GM12878 (cell line): ENCODE data around the gene PALLD. TPM values are rescaled to one million over a fixed set of nuclear protein-coding genes. Genes with fewer than 3 reads are reported as not detected.

ENCODE experiments used
- ATAC-seq: fragments of 200-7000 bp; cut with Tn5 transposase; 3 replicates; pipeline ENCODE4 v1.9.1; 2020; ENCODE audit warnings: mild to moderate bottlenecking, moderate library complexity
- BruUV-seq: library from RNA; stranded (reverse); fragments of 400-500 nt; replicated peaks from 2 replicates; lab custom pipeline; 2021; lab: Mats Ljungman, UMichigan
- CTCF ChIA-PET: fragments of 300-600 bp; sonication (Branson Sonifier 250); formaldehyde crosslinking; extraction: SDS; loops from one replicate; lab custom pipeline; 2021; ENCODE audit warnings: inconsistent platforms; lab: Yijun Ruan, JAX
- POLR2A ChIA-PET: fragments of 350-600 bp; formaldehyde crosslinking; extraction: SDS; loops from one replicate; lab custom pipeline; 2021; ENCODE audit warnings: inconsistent platforms; lab: Charles Lee
- RAD21 ChIA-PET: fragments of 300-600 bp; sonication (Branson Sonifier 250); formaldehyde crosslinking; loops from one replicate; lab custom pipeline; 2023; ENCODE audit warnings: antibody characterized with exemption; ENCODE audit not compliant: unreplicated experiment; lab: Charles Lee
- SMC1A ChIA-PET: fragments of 300-600 bp; sonication (Branson Sonifier 250); formaldehyde crosslinking; loops from one replicate; lab custom pipeline; 2023; ENCODE audit not compliant: unreplicated experiment, uncharacterized antibody; lab: Charles Lee
- DNase-seq: peaks from one replicate; pipeline ENCODE4 v3.0.0-alpha.2; 2011; ENCODE audit warnings: low read depth, low spot score
- FAIRE-seq: peaks from 3 replicates; lab custom pipeline; 2011; peaks lifted over from hg19 to GRCh38; lab: Jason Lieb, UNC
- H2AFZ ChIP-seq: 2 replicates; pipeline ENCODE4 v1.6.0; 2011; ENCODE audit warnings: low read depth, low read length, control low read depth; ENCODE audit not compliant: control insufficient read depth
- H3K27ac ChIP-seq: 2 replicates; pipeline ENCODE4 v1.5.1; 2011; ENCODE audit warnings: control low read depth; ENCODE audit not compliant: control insufficient read depth, insufficient read depth
- H3K27me3 ChIP-seq, 2 experiments: replicated peaks in 1 of 2; 2 replicates each; pipeline versions ENCODE4 v1.6.0 to v1.6.1; 2011; ENCODE audit warnings: low read length in 1 of 2; ENCODE audit not compliant: control insufficient read depth in 2 of 2, insufficient read depth in 2 of 2
- H3K36me3 ChIP-seq, 2 experiments: 2 replicates each; pipeline ENCODE4 v1.5.1; 2011; ENCODE audit warnings: low read length in 1 of 2; ENCODE audit not compliant: control insufficient read depth in 2 of 2, insufficient read depth in 2 of 2
- H3K4me1 ChIP-seq: 2 replicates; pipeline ENCODE4 v1.6.1; 2011; ENCODE audit warnings: mild to moderate bottlenecking, low read length, moderate library complexity, mixed read lengths; ENCODE audit not compliant: control insufficient read depth, insufficient read depth
- H3K4me2 ChIP-seq: 2 replicates; pipeline ENCODE4 v1.6.0; 2011; ENCODE audit warnings: control low read depth; ENCODE audit not compliant: control insufficient read depth, insufficient read depth
- H3K4me3 ChIP-seq: fragments of 200-600 bp; sonication (generic); 2 replicates; pipeline ENCODE4 v1.5.1; 2016
- H3K79me2 ChIP-seq: 2 replicates; pipeline ENCODE4 v1.6.0; 2011; ENCODE audit warnings: low read length; ENCODE audit not compliant: control insufficient read depth, insufficient read depth
- H3K9ac ChIP-seq: 2 replicates; pipeline ENCODE4 v1.8.0; 2011; ENCODE audit warnings: low read length, control low read depth, mixed read lengths; ENCODE audit not compliant: control insufficient read depth, insufficient read depth
- H3K9me3 ChIP-seq: replicated peaks from 3 replicates; pipeline ENCODE4 v1.5.1; 2011; ENCODE audit warnings: mild to moderate bottlenecking, low read length; ENCODE audit not compliant: control insufficient read depth, insufficient read depth
- H4K20me1 ChIP-seq: 2 replicates; pipeline ENCODE4 v1.6.0; 2011; ENCODE audit not compliant: control insufficient read depth, insufficient read depth
- CBFB ChIP-seq: IDR thresholded peaks from 2 replicates; pipeline ENCODE4 v1.6.1; 2016; ENCODE audit warnings: antibody characterized with exemption, low read depth
- CHD2 ChIP-seq: IDR thresholded peaks from 2 replicates; pipeline ENCODE4 v1.6.1; 2011; ENCODE audit warnings: low read depth, low read length, improper control_type of control experiment, borderline replicate concordance
- CTCF ChIP-seq, 3 experiments: IDR thresholded peaks in 2 of 3; conservative IDR thresholded peaks in 1 of 3; 2 replicates each; pipeline ENCODE4 v1.5.1; 2011; ENCODE audit warnings: low read depth in 3 of 3, low read length in 3 of 3, mild to moderate bottlenecking in 3 of 3, control low read depth in 2 of 3, moderate library complexity in 2 of 3, inconsistent platforms in 1 of 3, mixed read lengths in 1 of 3; ENCODE audit not compliant: control insufficient read depth in 2 of 3, insufficient read depth in 1 of 3; ENCODE audit errors: extremely low read depth in 1 of 3
- FOXM1 ChIP-seq: IDR thresholded peaks from 2 replicates; pipeline ENCODE4 v1.6.1; 2012; ENCODE audit warnings: low read depth, mild to moderate bottlenecking, inconsistent platforms, low read length, moderate library complexity
- IKZF2 ChIP-seq, 2 experiments: fragments of 450-650 bp; IDR thresholded peaks; 2 replicates each; pipeline ENCODE4 v1.6.1; 2017; ENCODE audit warnings: mild to moderate bottlenecking in 2 of 2, moderate library complexity in 2 of 2
- JUND ChIP-seq: IDR thresholded peaks from 2 replicates; pipeline ENCODE4 v1.6.1; 2012; ENCODE audit warnings: low read depth, mild to moderate bottlenecking, low read length, improper control_type of control experiment, moderate library complexity
- KAT2A ChIP-seq: conservative IDR thresholded peaks from 2 replicates; pipeline ENCODE4 v1.6.1; 2011; ENCODE audit warnings: low read depth, low read length; ENCODE audit not compliant: control insufficient read depth
- NR2F1 ChIP-seq: fragments of 450-650 bp; conservative IDR thresholded peaks from 2 replicates; pipeline ENCODE4 v1.6.1; 2017; ENCODE audit warnings: mild to moderate bottlenecking
- ZBTB4 ChIP-seq: fragments of 450-650 bp; formaldehyde crosslinking; IDR thresholded peaks from 2 replicates; pipeline ENCODE4 v1.4.0; 2022; ENCODE audit warnings: mild to moderate bottlenecking, moderate library complexity
- WGBS: methylation state at CpG from one replicate; pipeline ENCODE4 v1.1.6; 2016; ENCODE audit warnings: low lambda C conversion rate; ENCODE audit not compliant: insufficient replicate concordance, insufficient coverage; ENCODE audit errors: missing lambda C conversion rate; 5-methylcytosine and 5-hydroxymethylcytosine counted together
- in situ Hi-C: fragments of 300-500 bp; cut with MboI; formaldehyde crosslinking; loops from 9 replicates; pipeline ENCODE4 v1.14.3; 2018; ENCODE audit warnings: mixed read lengths
- intact Hi-C: fragments of 100-400 bp; cut with micrococcal nuclease; formaldehyde crosslinking; loops from one replicate; pipeline ENCODE4 v1.14.2; 2022; ENCODE audit not compliant: unreplicated experiment
- polyA plus RNA-seq, 11 experiments: library from polyadenylated mRNA; depleted of rRNA in 4 of 11; unstranded in 6 of 11; stranded (reverse) in 5 of 11; fragments of >200 nt; fragmentation: Nextera tagmentation in 4 of 11; fragmentation: Illumina TruSeq in 1 of 11; extraction: Ambion mirVana in 4 of 11; extraction: Trizol in 1 of 11; gene quantifications; 1 replicate in 1 of 11; 2 replicates in 10 of 11; pipeline versions ENCODE4 v1.2.1 to v1.2.3, GENCODE V29; 2011 to 2016; ENCODE audit warnings: inconsistent platforms in 2 of 11, missing spikeins in 2 of 11, low read depth in 1 of 11
- total RNA-seq, 4 experiments: library from RNA; depleted of rRNA in 3 of 4; stranded (reverse); fragments of >200 nt in 3 of 4; fragmentation: Illumina TruSeq in 1 of 4; extraction: Trizol in 1 of 4; gene quantifications; 2 replicates each; pipeline versions ENCODE4 v1.2.1 to v1.2.3, GENCODE V29; 2013 to 2021

Gene PALLD
- total and polyA plus RNA-seq, 10 of the 15 experiments (the other 5 are each of a cell fraction or from before 2014, with no cell fraction given): 1.0 to 7.7 (median 1.7) TPM

- no TSS peak for BruUV-seq
- SMC1A ChIA-PET: interaction anchor here (1.5 kb wide), 1 partner anchor 14 kb away, joined by 6 read pairs; no protein-coding TSS in a partner anchor
- in situ Hi-C loops (no loop called here), intact Hi-C loops (no loop called here)
- Histone ChIP-seq H3K9ac (no peak overlapping the region), H4K20me1 (no peaks in the 10 kb centered on the region), H3K27ac (no peak overlapping the region), H3K4me3 (no peak overlapping the region), H2AFZ (no peak overlapping the region), H3K36me3 (no peaks in the 10 kb centered on the region), H3K4me2 (no peak overlapping the region), H3K27me3 (no peaks in the 10 kb centered on the region; a peak in 1 of 4 replicates), H3K79me2 (no peaks in the 10 kb centered on the region), H3K9me3 (no peaks in the 10 kb centered on the region), H3K4me1 (no peaks in the 10 kb centered on the region)
- FAIRE-seq (no peak), DNase-seq (no peak), ATAC-seq (no peak)
- POLR2A ChIA-PET: no interaction called here
- RAD21 ChIA-PET: interaction anchor here (0.6 kb wide), 1 partner anchor 279 kb away, joined by 4 read pairs; no protein-coding TSS in a partner anchor
- CTCF ChIA-PET: interaction anchor here (1.6 kb wide), 1 partner anchor 8 kb away, joined by 9 read pairs; no protein-coding TSS in a partner anchor
- no peak for TF ChIP-seq KAT2A
- 1% methylated on average over 4 of the region's 4 CpGs for WGBS
Observed at GRCh38 chr4:168593399-168593798, 96.5 kb downstream of the PALLD start.

GRCh38 chr4:168594121-168594520 is 97.3 kb downstream of the PALLD start:
- Histone ChIP-seq H3K27ac (no peak overlapping the region), H3K36me3 (no peaks in the 10 kb centered on the region), H3K4me1 (no peaks in the 10 kb centered on the region), H3K4me3 (no peak overlapping the region), H3K9me3 (no peaks in the 10 kb centered on the region), H3K4me2 (no peak overlapping the region), H2AFZ (no peak overlapping the region), H3K27me3 (no peaks in the 10 kb centered on the region; a peak in 1 of 4 replicates), H3K9ac (no peak overlapping the region), H4K20me1 (no peaks in the 10 kb centered on the region), H3K79me2 (no peaks in the 10 kb centered on the region)
- no peak for DNase-seq
- ATAC-seq: no peak
- no peak for FAIRE-seq
- POLR2A ChIA-PET: no interaction called here
- 60% methylated on average over 5 of the region's 5 CpGs for WGBS
- RAD21 ChIA-PET: no interaction called here
- intact Hi-C loops (no loop called here), in situ Hi-C loops (no loop called here)
- BruUV-seq: no TSS peak
- TF ChIP-seq ZBTB4 (CRISPR knock-in tag) (no peak), IKZF2 (IDR thresholded peaks at IDR 0.05) (no peak), CHD2 (no peak), CBFB (no peak), JUND (no peak), NR2F1 (no peak), FOXM1 (no peak), CTCF (IDR thresholded peaks at IDR 0.05 in 2 of 3, conservative IDR thresholded peaks at IDR 0.05 in 1 of 3; ENCODE audit: control insufficient read depth in 2 of 3, extremely low read depth in 1 of 3, insufficient read depth in 1 of 3, low read depth in 3 of 3, low read length in 3 of 3) (no peak)
- CTCF ChIA-PET: interaction anchor here (1.4 to 1.6 kb wide), 2 partner anchors 8 to 329 kb away, joined by 3 to 9 read pairs; no protein-coding TSS in a partner anchor
- SMC1A ChIA-PET: interaction anchor here (0.7 to 1.2 kb wide), 2 partner anchors 9 to 544 kb away, joined by 3 to 4 read pairs; no protein-coding TSS in a partner anchor
